Karpas-422 (cell line): Measurements from ENCODE around the gene APP. TPM values are rescaled to one million over a fixed set of nuclear protein-coding genes. Genes with fewer than 3 reads are reported as not detected.

ENCODE experiments used
- DNase-seq: peaks from one replicate; pipeline ENCODE4 v3.0.0-alpha.2; 2015
- H2AFZ ChIP-seq: fragments of 200-600 bp; sonication (generic); 2 replicates; pipeline ENCODE4 v1.6.1; 2014; ENCODE audit warnings: antibody characterized with exemption, low read length, mixed read lengths
- H3K27ac ChIP-seq: fragments of 200-600 bp; sonication (generic); 2 replicates; pipeline ENCODE4 v1.5.1; 2014; ENCODE audit warnings: mild to moderate bottlenecking, low read length, moderate library complexity
- H3K27me3 ChIP-seq: fragments of 200-600 bp; sonication (generic); 2 replicates; pipeline ENCODE4 v1.6.1; 2014; ENCODE audit warnings: low read length, mixed read lengths
- H3K36me3 ChIP-seq: fragments of 200-600 bp; sonication (generic); 2 replicates; pipeline ENCODE4 v1.6.1; 2014; ENCODE audit warnings: low read length, mixed read lengths; ENCODE audit not compliant: insufficient read depth
- H3K4me1 ChIP-seq: fragments of 200-600 bp; sonication (generic); 2 replicates; pipeline ENCODE4 v1.6.1; 2014; ENCODE audit warnings: mild to moderate bottlenecking, low read length, mixed read lengths
- H3K4me2 ChIP-seq: fragments of 200-600 bp; sonication (generic); 2 replicates; pipeline ENCODE4 v1.6.1; 2014; ENCODE audit warnings: low read length, low read depth, mild to moderate bottlenecking; ENCODE audit not compliant: poor library complexity, severe bottlenecking
- H3K4me3 ChIP-seq: fragments of 200-600 bp; sonication (generic); 2 replicates; pipeline ENCODE4 v1.5.1; 2014; ENCODE audit warnings: mild to moderate bottlenecking, antibody characterized with exemption, low read length, mixed read lengths
- H3K79me2 ChIP-seq: fragments of 200-600 bp; sonication (generic); 2 replicates; pipeline ENCODE4 v1.6.1; 2014; ENCODE audit warnings: mild to moderate bottlenecking, low read length, mixed read lengths
- H3K9ac ChIP-seq: fragments of 200-600 bp; sonication (generic); 2 replicates; pipeline ENCODE4 v1.6.0; 2014; ENCODE audit warnings: low read length
- H3K9me2 ChIP-seq: fragments of 200-600 bp; sonication (generic), shearing (Covaris generic); replicated peaks from 2 replicates; pipeline ENCODE4 v1.6.0; 2014; ENCODE audit warnings: mild to moderate bottlenecking, low read length, moderate library complexity; ENCODE audit not compliant: insufficient read depth
- H3K9me3 ChIP-seq: fragments of 300-700, 200-600 bp; sonication (generic); 2 replicates; pipeline ENCODE4 v1.6.1; 2014; ENCODE audit warnings: low read length, mixed read lengths
- H4K20me1 ChIP-seq: fragments of 200-600 bp; sonication (generic); 2 replicates; pipeline ENCODE4 v1.6.1; 2014; ENCODE audit warnings: mild to moderate bottlenecking, antibody characterized with exemption, low read length, low read depth; ENCODE audit not compliant: insufficient read depth
- total RNA-seq: library from RNA; depleted of rRNA; stranded (reverse); fragments of >200 nt; shearing (Covaris generic); gene quantifications from 2 replicates; pipeline ENCODE4 v1.2.3, GENCODE V29; 2014; ENCODE audit warnings: low replicate concordance

The APP gene
- total RNA-seq, 1 experiment from 2014 or later: not detected

DNA sequence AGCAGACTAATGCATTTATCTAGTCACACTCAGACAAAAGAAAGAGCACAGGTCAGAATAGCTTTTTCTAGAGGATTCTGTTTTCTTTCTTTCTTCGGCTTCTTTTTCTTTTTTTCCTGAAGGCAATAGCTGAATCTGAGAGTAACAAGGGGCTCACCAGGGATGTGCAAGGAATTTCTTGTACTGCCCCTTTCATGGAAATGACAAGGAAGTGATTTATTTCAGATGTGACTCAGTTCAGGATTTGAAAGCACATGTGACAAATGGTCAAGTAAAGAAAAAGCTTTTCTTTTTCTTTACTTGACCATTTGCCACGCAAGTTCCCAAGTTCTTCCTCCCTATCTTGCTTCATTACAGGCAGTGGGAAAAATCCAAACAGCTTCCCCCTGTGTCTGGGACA lies 233.8 kb downstream of the APP start:
- Histone ChIP-seq H3K9me2 (no peaks in the 10 kb centered on the region), H3K4me2 (no peak overlapping the region), H3K36me3 (no peaks in the 10 kb centered on the region), H3K4me3 (no peak overlapping the region), H4K20me1 (no peaks in the 10 kb centered on the region), H3K79me2 (no peaks in the 10 kb centered on the region), H3K27ac (no peak overlapping the region), H3K4me1 (no peaks in the 10 kb centered on the region), H3K27me3 (no peaks in the 10 kb centered on the region), H3K9me3 (no peaks in the 10 kb centered on the region), H2AFZ (no peak overlapping the region), H3K9ac (no peak overlapping the region)
- DNase-seq: no peak

DNA sequence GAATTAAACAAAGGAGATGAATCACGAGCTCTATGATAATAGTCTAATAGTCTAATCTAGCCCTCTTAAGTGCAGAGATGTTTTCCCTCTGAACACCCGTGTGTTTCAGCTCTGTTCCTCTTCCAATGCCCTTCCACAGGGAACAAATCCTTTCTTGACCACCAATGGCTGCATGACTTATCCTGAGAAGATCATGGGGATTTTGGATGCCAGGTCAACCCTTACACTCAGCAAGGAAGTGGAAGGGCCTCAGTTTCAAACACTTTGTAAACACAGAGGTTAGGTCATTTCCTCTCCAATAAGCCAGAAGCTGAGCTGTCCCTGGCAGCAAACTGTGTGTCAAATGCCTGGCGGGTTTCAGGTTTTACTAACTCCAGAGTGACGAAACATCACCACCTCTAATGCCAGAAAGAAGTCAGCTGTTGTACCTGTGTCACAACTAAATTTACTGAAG lies 235.8 kb downstream of the APP start:
- Histone ChIP-seq H3K4me1 (no peaks in the 10 kb centered on the region), H3K9ac (no peak overlapping the region), H3K4me3 (no peak overlapping the region), H4K20me1 (no peaks in the 10 kb centered on the region), H2AFZ (no peak overlapping the region), H3K4me2 (no peak overlapping the region), H3K27ac (no peak overlapping the region), H3K79me2 (no peaks in the 10 kb centered on the region), H3K27me3 (no peaks in the 10 kb centered on the region), H3K9me2 (no peaks in the 10 kb centered on the region), H3K9me3 (no peaks in the 10 kb centered on the region), H3K36me3 (no peaks in the 10 kb centered on the region)
- no peak for DNase-seq

DNA sequence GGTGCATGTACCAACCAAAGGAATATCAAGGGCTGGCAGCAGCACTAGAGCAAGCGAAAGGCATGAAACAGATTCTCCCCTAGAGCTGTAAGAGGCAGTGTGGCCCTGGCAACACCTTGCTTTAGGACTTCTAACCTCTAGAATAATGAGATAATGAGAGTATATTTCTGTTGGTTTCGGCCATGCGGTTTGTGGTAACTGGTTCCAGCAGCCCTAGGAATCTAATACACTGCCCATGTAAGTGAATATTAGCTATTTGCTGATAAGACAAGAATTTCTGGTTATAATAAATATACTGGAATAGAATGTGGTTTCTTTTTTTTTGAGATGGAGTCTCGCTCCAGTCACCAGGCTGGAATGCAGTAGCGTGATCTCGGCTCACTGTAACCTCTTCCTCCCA lies 236.4 kb downstream of the APP start:
- Histone ChIP-seq H3K36me3 (no peaks in the 10 kb centered on the region), H3K79me2 (no peaks in the 10 kb centered on the region), H2AFZ (no peak overlapping the region), H3K4me2 (no peak overlapping the region), H3K27ac (no peak overlapping the region), H3K9ac (no peak overlapping the region), H3K27me3 (no peaks in the 10 kb centered on the region), H3K4me3 (no peak overlapping the region), H3K9me2 (no peaks in the 10 kb centered on the region), H3K4me1 (no peaks in the 10 kb centered on the region), H3K9me3 (no peaks in the 10 kb centered on the region), H4K20me1 (no peaks in the 10 kb centered on the region)
- no peak for DNase-seq

DNA sequence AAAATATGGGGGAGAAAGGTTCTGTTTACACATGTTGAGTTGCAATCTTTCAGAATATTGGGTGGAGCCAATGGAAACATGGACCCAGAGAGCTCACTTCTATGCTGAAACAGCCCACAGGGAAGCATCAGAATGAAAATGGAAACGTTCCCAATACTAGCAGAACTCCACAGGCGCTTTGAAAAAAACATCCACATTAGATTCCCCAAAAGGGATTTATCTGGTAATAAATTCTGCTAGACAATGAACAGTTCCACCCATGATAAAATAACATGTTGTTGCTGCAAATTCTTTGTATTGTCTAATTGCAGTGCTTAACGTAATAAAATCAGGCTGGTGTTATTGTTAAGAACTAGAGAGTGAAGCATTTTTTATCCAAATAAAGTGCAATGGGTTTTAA lies 238.8 kb downstream of the APP start:
- H3K27me3 ChIP-seq: no peaks in the 10 kb centered on the region
- no peak overlapping the region for H3K4me3 ChIP-seq
- no peaks in the 10 kb centered on the region for H3K4me1 ChIP-seq
- no peaks in the 10 kb centered on the region for H3K9me2 ChIP-seq
- no peak overlapping the region for H3K27ac ChIP-seq
- DNase-seq: no peak
- no peak overlapping the region for H3K4me2 ChIP-seq
- no peaks in the 10 kb centered on the region for H4K20me1 ChIP-seq
- H2AFZ ChIP-seq: no peak overlapping the region
- H3K79me2 ChIP-seq: no peaks in the 10 kb centered on the region
- no peaks in the 10 kb centered on the region for H3K36me3 ChIP-seq
- H3K9me3 ChIP-seq: no peaks in the 10 kb centered on the region
- H3K9ac ChIP-seq: no peak overlapping the region

DNA sequence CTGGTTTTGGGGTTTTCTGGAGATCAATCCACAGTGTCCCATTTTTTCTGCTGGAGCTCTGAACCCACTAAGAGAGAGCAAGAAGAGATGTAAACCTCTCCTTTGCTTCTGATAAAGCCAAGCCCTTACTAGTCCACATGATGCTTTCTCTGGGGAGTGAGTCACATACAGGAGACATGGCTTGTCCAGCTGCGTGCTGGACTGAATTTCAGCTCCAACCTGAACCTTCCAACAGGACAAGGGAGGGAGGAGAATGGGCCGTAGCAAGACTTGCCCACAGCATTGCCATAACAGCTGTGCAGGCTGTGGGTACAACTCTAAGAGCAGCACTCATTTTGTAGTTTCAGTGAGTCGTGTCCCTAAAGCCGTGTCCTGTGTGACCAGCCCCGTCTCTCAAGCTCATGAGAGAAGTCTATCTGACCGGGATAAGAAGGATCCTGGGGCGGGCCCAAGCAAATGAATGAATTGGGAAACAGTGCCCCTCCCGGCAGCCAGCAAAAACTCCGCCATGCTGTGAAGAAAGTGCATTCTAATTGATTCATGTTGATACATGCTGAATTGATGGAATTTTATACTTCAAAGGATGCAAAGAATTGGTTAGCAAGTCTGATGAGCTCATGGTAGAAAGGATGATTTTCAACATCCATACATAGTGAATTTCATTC lies 240.6 kb downstream of the APP start:
- no peak overlapping the region for H3K4me2 ChIP-seq

DNA sequence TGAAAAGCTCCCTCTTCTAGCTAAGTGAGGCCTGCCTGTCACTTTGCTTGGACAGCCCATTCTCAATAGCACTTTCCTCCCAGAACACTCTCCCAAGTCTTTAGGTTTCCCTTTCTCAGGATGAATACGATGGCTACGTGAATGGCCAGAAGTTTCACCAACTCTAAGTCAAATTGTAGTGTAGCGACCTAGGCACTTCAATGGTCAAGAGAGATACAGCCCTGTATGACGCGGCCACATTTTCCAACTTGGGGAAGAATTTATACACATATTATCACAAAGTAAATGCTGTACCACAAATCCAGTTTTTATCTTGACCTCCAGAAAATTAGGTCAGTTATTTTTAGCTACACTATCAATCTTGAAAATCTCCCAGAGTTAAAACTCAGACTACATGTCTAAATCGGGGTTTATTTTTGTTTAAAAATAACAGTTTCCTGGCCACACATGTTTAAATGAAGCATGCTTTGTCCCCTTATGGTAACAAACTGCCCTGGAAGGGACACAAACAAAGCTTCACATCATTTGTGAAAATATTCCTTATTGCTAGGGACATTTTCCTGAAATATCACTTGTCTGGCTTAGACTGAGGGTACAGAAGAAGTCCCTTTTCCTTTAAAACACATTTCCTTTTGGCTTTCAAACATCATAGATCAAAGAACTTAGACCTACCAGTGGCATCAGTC lies 243.2 kb downstream of the APP start:
- Histone ChIP-seq H3K9me2 (no peaks in the 10 kb centered on the region), H3K27me3 (no peaks in the 10 kb centered on the region), H3K4me3 (no peak overlapping the region), H3K4me1 (no peaks in the 10 kb centered on the region), H3K27ac (no peak overlapping the region), H3K79me2 (no peaks in the 10 kb centered on the region), H3K4me2 (no peak overlapping the region), H4K20me1 (no peaks in the 10 kb centered on the region), H3K36me3 (no peaks in the 10 kb centered on the region), H3K9ac (no peak overlapping the region), H2AFZ (no peak overlapping the region), H3K9me3 (no peaks in the 10 kb centered on the region)
- DNase-seq: no peak

More for the DNA sequence above, 240.6 kb downstream of the APP start:
- no peak overlapping the region for H2AFZ ChIP-seq
- no peak for DNase-seq
- no peak overlapping the region for H3K27ac ChIP-seq
- no peak overlapping the region for H3K9ac ChIP-seq
- H4K20me1 ChIP-seq: no peaks in the 10 kb centered on the region
- H3K9me2 ChIP-seq: no peaks in the 10 kb centered on the region
- no peaks in the 10 kb centered on the region for H3K36me3 ChIP-seq
- no peak overlapping the region for H3K4me3 ChIP-seq
- no peaks in the 10 kb centered on the region for H3K4me1 ChIP-seq
- H3K79me2 ChIP-seq: no peaks in the 10 kb centered on the region
- no peaks in the 10 kb centered on the region for H3K9me3 ChIP-seq
- H3K27me3 ChIP-seq: no peaks in the 10 kb centered on the region

DNA sequence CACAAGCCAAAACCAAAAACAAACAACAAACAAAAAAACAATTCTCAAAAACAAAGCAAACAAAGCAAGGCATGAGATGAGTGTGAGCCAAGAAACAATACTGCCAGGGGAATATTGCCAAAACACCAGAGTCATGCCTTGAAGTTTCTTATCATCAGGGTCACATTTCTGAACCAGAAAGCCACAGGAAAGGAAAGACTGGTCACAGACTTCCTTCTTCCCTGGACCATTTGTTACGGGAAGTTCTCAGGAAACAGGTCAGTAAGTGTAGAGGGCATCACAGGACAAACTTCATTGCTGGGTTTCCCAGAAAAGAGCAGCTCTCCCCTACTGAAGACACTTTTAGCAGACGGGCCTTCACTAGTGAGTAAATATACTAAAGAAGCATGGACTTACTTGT lies 244.6 kb downstream of the APP start:
- H3K36me3 ChIP-seq: no peaks in the 10 kb centered on the region
- H3K4me2 ChIP-seq: no peak overlapping the region
- no peaks in the 10 kb centered on the region for H3K9me3 ChIP-seq
- no peak overlapping the region for H3K9ac ChIP-seq
- H3K27ac ChIP-seq: no peak overlapping the region
- no peaks in the 10 kb centered on the region for H3K4me1 ChIP-seq
- no peaks in the 10 kb centered on the region for H4K20me1 ChIP-seq
- no peaks in the 10 kb centered on the region for H3K9me2 ChIP-seq
- H3K27me3 ChIP-seq: no peaks in the 10 kb centered on the region
- H2AFZ ChIP-seq: no peak overlapping the region
- H3K79me2 ChIP-seq: no peaks in the 10 kb centered on the region
- H3K4me3 ChIP-seq: no peak overlapping the region
- no peak for DNase-seq

DNA sequence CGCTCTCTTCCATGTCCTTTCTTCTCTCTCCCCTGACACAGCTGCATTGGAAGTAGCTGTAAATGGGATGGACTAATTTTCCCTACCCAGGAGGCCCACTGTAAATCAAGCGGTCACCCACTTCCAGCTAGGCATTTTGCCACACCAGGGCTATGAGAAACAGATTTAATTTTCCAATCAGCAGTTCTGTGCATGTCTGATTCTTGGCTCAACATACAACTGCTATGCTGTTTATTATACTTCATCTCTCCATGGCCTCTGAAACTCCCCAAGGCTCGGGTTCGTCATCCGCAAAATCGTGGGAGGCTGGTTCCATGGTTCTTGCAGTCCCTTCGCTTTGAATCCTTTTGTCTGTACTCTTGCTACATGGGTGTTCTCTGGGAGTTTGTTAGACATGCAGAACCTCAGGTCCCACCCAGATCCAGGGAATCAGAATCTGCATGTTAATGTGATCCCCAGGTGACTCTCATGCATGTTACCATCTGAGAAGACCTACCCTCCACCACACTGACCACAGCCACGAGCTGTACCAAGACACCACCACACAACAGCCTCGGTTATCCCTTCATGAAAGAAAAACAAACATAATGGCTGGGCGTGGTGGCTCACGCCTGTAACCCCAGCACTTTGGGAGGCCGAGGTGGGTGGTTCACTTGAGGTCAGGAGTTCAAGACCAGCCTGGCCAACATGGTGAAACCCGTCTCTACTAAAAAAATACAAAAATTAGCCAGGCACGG lies 245.3 kb downstream of the APP start:
- Histone ChIP-seq H3K9ac (no peak overlapping the region), H3K4me1 (no peaks in the 10 kb centered on the region), H3K4me2 (no peak overlapping the region), H4K20me1 (no peaks in the 10 kb centered on the region), H3K27me3 (no peaks in the 10 kb centered on the region), H3K79me2 (no peaks in the 10 kb centered on the region), H3K36me3 (no peaks in the 10 kb centered on the region), H3K9me3 (no peaks in the 10 kb centered on the region), H3K27ac (no peak overlapping the region), H2AFZ (no peak overlapping the region), H3K9me2 (no peaks in the 10 kb centered on the region), H3K4me3 (no peak overlapping the region)
- no peak for DNase-seq
